ENCODE data around the gene ARHGAP24. TPM values are rescaled to one million over a fixed set of nuclear protein-coding genes. Genes with fewer than 3 reads are reported as not detected.

ARHGAP24 gene
- polyA plus RNA-seq, 1 of the 3 experiments (the other 2 are of a cell fraction): 1.4 TPM

- TF ChIP-seq RXRA (IDR thresholded peaks at IDR 0.05; ENCODE audit: borderline replicate concordance, low read depth): no peak
- TF ChIP-seq, protein P1, sequence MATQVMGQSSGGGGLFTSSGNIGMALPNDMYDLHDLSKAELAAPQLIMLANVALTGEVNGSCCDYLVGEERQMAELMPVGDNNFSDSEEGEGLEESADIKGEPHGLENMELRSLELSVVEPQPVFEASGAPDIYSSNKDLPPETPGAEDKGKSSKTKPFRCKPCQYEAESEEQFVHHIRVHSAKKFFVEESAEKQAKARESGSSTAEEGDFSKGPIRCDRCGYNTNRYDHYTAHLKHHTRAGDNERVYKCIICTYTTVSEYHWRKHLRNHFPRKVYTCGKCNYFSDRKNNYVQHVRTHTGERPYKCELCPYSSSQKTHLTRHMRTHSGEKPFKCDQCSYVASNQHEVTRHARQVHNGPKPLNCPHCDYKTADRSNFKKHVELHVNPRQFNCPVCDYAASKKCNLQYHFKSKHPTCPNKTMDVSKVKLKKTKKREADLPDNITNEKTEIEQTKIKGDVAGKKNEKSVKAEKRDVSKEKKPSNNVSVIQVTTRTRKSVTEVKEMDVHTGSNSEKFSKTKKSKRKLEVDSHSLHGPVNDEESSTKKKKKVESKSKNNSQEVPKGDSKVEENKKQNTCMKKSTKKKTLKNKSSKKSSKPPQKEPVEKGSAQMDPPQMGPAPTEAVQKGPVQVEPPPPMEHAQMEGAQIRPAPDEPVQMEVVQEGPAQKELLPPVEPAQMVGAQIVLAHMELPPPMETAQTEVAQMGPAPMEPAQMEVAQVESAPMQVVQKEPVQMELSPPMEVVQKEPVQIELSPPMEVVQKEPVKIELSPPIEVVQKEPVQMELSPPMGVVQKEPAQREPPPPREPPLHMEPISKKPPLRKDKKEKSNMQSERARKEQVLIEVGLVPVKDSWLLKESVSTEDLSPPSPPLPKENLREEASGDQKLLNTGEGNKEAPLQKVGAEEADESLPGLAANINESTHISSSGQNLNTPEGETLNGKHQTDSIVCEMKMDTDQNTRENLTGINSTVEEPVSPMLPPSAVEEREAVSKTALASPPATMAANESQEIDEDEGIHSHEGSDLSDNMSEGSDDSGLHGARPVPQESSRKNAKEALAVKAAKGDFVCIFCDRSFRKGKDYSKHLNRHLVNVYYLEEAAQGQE (IDR thresholded peaks at IDR 0.05; ENCODE audit: low read depth, low read length): no peak
- TF ChIP-seq, protein P2, sequence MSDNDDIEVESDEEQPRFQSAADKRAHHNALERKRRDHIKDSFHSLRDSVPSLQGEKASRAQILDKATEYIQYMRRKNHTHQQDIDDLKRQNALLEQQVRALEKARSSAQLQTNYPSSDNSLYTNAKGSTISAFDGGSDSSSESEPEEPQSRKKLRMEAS (IDR thresholded peaks at IDR 0.05; ENCODE audit: low read depth): no peak
- TF ChIP-seq RAD21 (IDR thresholded peaks at IDR 0.05; ENCODE audit: low read length): no peak
- TF ChIP-seq GABPA (IDR thresholded peaks at IDR 0.05; ENCODE audit: low read depth): no peak
- TF ChIP-seq RCOR1 (IDR thresholded peaks at IDR 0.05; ENCODE audit: low read length): no peak
- no peak for TF ChIP-seq GATA2 (CRISPR knock-in tag; IDR thresholded peaks at IDR 0.05)
- TF ChIP-seq ELF1 (IDR thresholded peaks at IDR 0.05): no peak
- TF ChIP-seq, protein P3, sequence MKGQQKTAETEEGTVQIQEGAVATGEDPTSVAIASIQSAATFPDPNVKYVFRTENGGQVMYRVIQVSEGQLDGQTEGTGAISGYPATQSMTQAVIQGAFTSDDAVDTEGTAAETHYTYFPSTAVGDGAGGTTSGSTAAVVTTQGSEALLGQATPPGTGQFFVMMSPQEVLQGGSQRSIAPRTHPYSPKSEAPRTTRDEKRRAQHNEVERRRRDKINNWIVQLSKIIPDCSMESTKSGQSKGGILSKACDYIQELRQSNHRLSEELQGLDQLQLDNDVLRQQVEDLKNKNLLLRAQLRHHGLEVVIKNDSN (IDR thresholded peaks at IDR 0.05; ENCODE audit: borderline replicate concordance, low read depth): no peak
- no peak for TF ChIP-seq POLR2AphosphoS5 (IDR thresholded peaks at IDR 0.05; ENCODE audit: low read depth, low read length)
- ChIA-PET POLR2A (no interaction called here), CTCF (no interaction called here)
- Histone ChIP-seq H3K27me3 (ENCODE audit: insufficient read depth) (no peaks in the 10 kb centered on the region), H2AFZ (ENCODE audit: low read depth) (no peak overlapping the region), H3K9me3 (no peaks in the 10 kb centered on the region), H4K20me1 (ENCODE audit: insufficient read depth) (no peaks in the 10 kb centered on the region), H3K79me2 (ENCODE audit: insufficient read depth) (no peaks in the 10 kb centered on the region), H3K27ac (ENCODE audit: low read depth in 2 of 2, low read length in 1 of 2) (no peak overlapping the region), H3K9ac (no peak overlapping the region), H3K4me1 (ENCODE audit: control insufficient read depth in 1 of 2, insufficient read depth in 2 of 2, low read depth in 1 of 2, low read length in 1 of 2) (0 out of 4 replicates have a peak, but pooled peaks cover 0 to 5% of the 10 kb centered on the region in 2 experiments), H3K4me3 (ENCODE audit: low read depth in 2 of 2, low read length in 1 of 2) (no peak overlapping the region), H3K4me2 (no peak overlapping the region), H3K36me3 (replicated peaks in 1 of 2; ENCODE audit: control insufficient read depth in 1 of 2, insufficient read depth in 2 of 2, low read length in 1 of 2) (no peaks in the 10 kb centered on the region), H3K9me2 (no peaks in the 10 kb centered on the region), H3F3A (replicated peaks; ENCODE audit: insufficient read depth) (no peaks in the 10 kb centered on the region)
- DNase-seq: no peak
- WGBS (ENCODE audit: low lambda C conversion rate): 74% methylated on average over 5 of the region's 5 CpGs
Observed at GRCh38 chr4:85509882-85510631, 35.1 kb downstream of the ARHGAP24 start.

DNA sequence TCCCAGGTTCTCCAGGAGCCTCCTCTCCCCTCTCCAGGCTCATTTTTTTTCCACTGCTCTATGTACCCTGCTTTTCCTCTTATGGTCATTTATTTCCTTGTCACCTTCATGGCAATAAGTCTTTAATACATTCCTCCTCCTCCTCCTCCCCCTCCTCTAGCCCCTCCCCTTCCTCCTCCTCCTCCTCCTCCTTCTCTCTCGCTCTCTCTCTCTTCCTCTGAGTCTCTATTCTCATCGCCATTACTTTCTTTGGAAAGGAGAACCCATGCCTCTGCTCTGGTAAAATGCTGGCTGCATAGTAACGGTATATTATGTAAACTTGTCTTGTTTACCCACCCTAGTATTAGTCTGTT lies 35.7 kb downstream of the ARHGAP24 start:
- H3K9ac ChIP-seq: no peak overlapping the region
- no peaks in the 10 kb centered on the region for H3K9me3 ChIP-seq
- no peaks in the 10 kb centered on the region for H3K36me3 ChIP-seq (replicated peaks in 1 of 2; ENCODE audit: control insufficient read depth in 1 of 2, insufficient read depth in 2 of 2, low read length in 1 of 2)
- H3F3A ChIP-seq (replicated peaks; ENCODE audit: insufficient read depth): no peaks in the 10 kb centered on the region
- no peak for DNase-seq
- POLR2A ChIA-PET: no interaction called here
- H3K9me2 ChIP-seq: no peaks in the 10 kb centered on the region
- CTCF ChIA-PET: no interaction called here
- WGBS (ENCODE audit: low lambda C conversion rate): 76% methylated on average over 3 of the region's 3 CpGs
- H2AFZ ChIP-seq (ENCODE audit: low read depth): no peak overlapping the region
- H3K4me2 ChIP-seq: no peak overlapping the region
- no peaks in the 10 kb centered on the region for H4K20me1 ChIP-seq (ENCODE audit: insufficient read depth)
- no peak overlapping the region for H3K4me3 ChIP-seq (ENCODE audit: low read depth in 2 of 2, low read length in 1 of 2)
- H3K79me2 ChIP-seq (ENCODE audit: insufficient read depth): no peaks in the 10 kb centered on the region
- H3K4me1 ChIP-seq (ENCODE audit: control insufficient read depth in 1 of 2, insufficient read depth in 2 of 2, low read depth in 1 of 2, low read length in 1 of 2): 0 out of 4 replicates have a peak, but pooled peaks cover 0 to 5% of the 10 kb centered on the region in 2 experiments
- no peak overlapping the region for H3K27ac ChIP-seq (ENCODE audit: low read depth in 2 of 2, low read length in 1 of 2)
- no peaks in the 10 kb centered on the region for H3K27me3 ChIP-seq (ENCODE audit: insufficient read depth)
- TF ChIP-seq ELF1 (IDR thresholded peaks at IDR 0.05) (no peak), FOXM1 (IDR thresholded peaks at IDR 0.05; ENCODE audit: low read depth) (no peak), RXRA (IDR thresholded peaks at IDR 0.05; ENCODE audit: borderline replicate concordance, low read depth) (no peak), USF2 (IDR thresholded peaks at IDR 0.05; ENCODE audit: borderline replicate concordance, low read depth, low read length) (no peak), MEF2A (IDR thresholded peaks at IDR 0.05; ENCODE audit: borderline replicate concordance, low read depth) (no peak), SIN3A (IDR thresholded peaks at IDR 0.05; ENCODE audit: borderline replicate concordance, low read depth, low read length) (no peak), EP300 (IDR thresholded peaks at IDR 0.05; ENCODE audit: borderline replicate concordance in 1 of 2, low read depth in 1 of 2, low read length in 1 of 2) (no peak), RAD21 (IDR thresholded peaks at IDR 0.05; ENCODE audit: low read length) (no peak), FOSL2 (IDR thresholded peaks at IDR 0.05; ENCODE audit: borderline replicate concordance, low read depth) (no peak)
- TF ChIP-seq, protein P2 (IDR thresholded peaks at IDR 0.05; ENCODE audit: low read depth): no peak
- TF ChIP-seq, protein P1 (IDR thresholded peaks at IDR 0.05; ENCODE audit: low read depth, low read length): no peak

All from SK-N-SH (cell line).